Common myeloid progenitor, CD34-positive (primary cell): ENCODE results near the gene WDR82.
A peak's percentile ranks its signal among the peaks of the same experiment; 100 is the strongest.

Experiments used
- CTCF ChIA-PET: fragments of 350-600 bp; sonication (Branson Sonifier 250); formaldehyde crosslinking; loops from one replicate; lab custom pipeline; 2021; ENCODE audit warnings: antibody characterized with exemption; lab: Charles Lee
- POLR2A ChIA-PET: fragments of 350-600 bp; sonication (Branson Sonifier 250); formaldehyde crosslinking; loops from one replicate; lab custom pipeline; 2021; ENCODE audit warnings: antibody characterized with exemption; lab: Charles Lee
- DNase-seq, 3 donors: peaks; one replicate each; pipeline versions ENCODE4 v3.0.0 to v3.0.0-alpha.2; 2013
- H3K27ac ChIP-seq, 2 experiments: 1 replicate in 1 of 2; 2 replicates in 1 of 2; pipeline ENCODE4 v1.7.0; 2013; ENCODE audit warnings: inconsistent platforms in 2 of 2, low read length in 2 of 2, mild to moderate bottlenecking in 2 of 2, low read depth in 1 of 2, moderate library complexity in 1 of 2; ENCODE audit not compliant: severe bottlenecking in 2 of 2, insufficient read depth in 1 of 2, poor library complexity in 1 of 2
- H3K27me3 ChIP-seq, 5 experiments: replicated peaks in 2 of 5; 1 replicate in 3 of 5; 2 replicates in 2 of 5; pipeline versions ENCODE4 v1.6.1 to v1.7.0; 2013; ENCODE audit warnings: low read length in 4 of 5, mild to moderate bottlenecking in 2 of 5, moderate library complexity in 2 of 5, inconsistent platforms in 1 of 5; ENCODE audit not compliant: insufficient read depth in 5 of 5, control insufficient read depth in 4 of 5
- H3K36me3 ChIP-seq, 4 experiments: 1 replicate in 2 of 4; 2 replicates in 2 of 4; pipeline versions ENCODE4 v1.6.1 to v1.7.0; 2013; ENCODE audit warnings: low read length in 3 of 4, control low read depth in 1 of 4, mild to moderate bottlenecking in 1 of 4; ENCODE audit not compliant: control insufficient read depth in 4 of 4, insufficient read depth in 4 of 4
- H3K4me1 ChIP-seq, 4 experiments: 1 replicate in 3 of 4; 2 replicates in 1 of 4; pipeline versions ENCODE4 v1.6.1 to v1.7.1; 2013; ENCODE audit warnings: low read length in 3 of 4, mild to moderate bottlenecking in 3 of 4, control low read depth in 1 of 4, inconsistent platforms in 1 of 4, moderate library complexity in 1 of 4; ENCODE audit not compliant: control insufficient read depth in 4 of 4, insufficient read depth in 4 of 4; ENCODE audit errors: control extremely low read depth in 1 of 4
- H3K4me3 ChIP-seq, 7 experiments: 1 replicate in 4 of 7; 2 replicates in 3 of 7; pipeline versions ENCODE4 v1.5.1 to v1.7.0; 2013; ENCODE audit warnings: mild to moderate bottlenecking in 7 of 7, low read length in 6 of 7, moderate library complexity in 6 of 7, inconsistent platforms in 2 of 7, low read depth in 2 of 7, control low read depth in 1 of 7; ENCODE audit not compliant: insufficient read depth in 4 of 7, control insufficient read depth in 1 of 7; ENCODE audit errors: extremely low read depth in 1 of 7
- H3K9me3 ChIP-seq, 5 experiments: 1 replicate in 4 of 5; 2 replicates in 1 of 5; pipeline versions ENCODE4 v1.6.1 to v1.7.1; 2013; ENCODE audit warnings: low read length in 4 of 5, mild to moderate bottlenecking in 2 of 5, inconsistent platforms in 1 of 5, low read depth in 1 of 5, moderate library complexity in 1 of 5; ENCODE audit not compliant: control insufficient read depth in 4 of 5, insufficient read depth in 2 of 5; ENCODE audit errors: control extremely low read depth in 1 of 5
- WGBS: methylation state at CpG from one replicate; pipeline ENCODE4 v1.1.5; 2013; ENCODE audit not compliant: insufficient coverage; 5-methylcytosine and 5-hydroxymethylcytosine counted together

The WDR82 gene

GRCh38 chr3:52308308-52308707 lies 29.9 kb upstream of the WDR82 start:
- H3K4me3 ChIP-seq = no peak overlapping the region
- H3K27me3 ChIP-seq = no peaks in the 10 kb centered on the region
- ChIA-PET POLR2A (interaction anchor here (0.6 to 0.8 kb wide), 2 partner anchors 31 to 32 kb away, joined by 3 read pairs; no protein-coding TSS in a partner anchor), CTCF (interaction anchor here (1.0 to 1.9 kb wide), 3 partner anchors 12 to 30 kb away, joined by 3 to 10 read pairs (median 8); no protein-coding TSS in a partner anchor)
- no peak overlapping the region for H3K27ac ChIP-seq
- H3K36me3 ChIP-seq = peaks cover 2 to 18% (median 3%) of the 10 kb centered on the region in 4 experiments
- no peak for DNase-seq
- no peaks in the 10 kb centered on the region for H3K9me3 ChIP-seq
- 92% methylated on average over 1 of the region's 1 CpG for WGBS
- H3K4me1 ChIP-seq = peaks cover 0 to 15% (median 12%) of the 10 kb centered on the region in 4 experiments

GRCh38 chr3:52306978-52307377 lies 28.5 kb upstream of the WDR82 start:
- peaks cover 0 to 17% (median 12%) of the 10 kb centered on the region in 4 experiments for H3K4me1 ChIP-seq
- H3K36me3 ChIP-seq = peaks cover 2 to 18% (median 3%) of the 10 kb centered on the region in 4 experiments
- H3K4me3 ChIP-seq = no peak overlapping the region
- no peak overlapping the region for H3K27ac ChIP-seq
- ChIA-PET POLR2A (no interaction called here), CTCF (interaction anchor here (0.7 to 1.9 kb wide), 9 partner anchors 10 to 140 kb away, joined by 3 to 10 read pairs (median 3); no protein-coding TSS in a partner anchor)
- H3K27me3 ChIP-seq = no peaks in the 10 kb centered on the region
- WGBS = 98% methylated on average over 4 of the region's 4 CpGs
- no peaks in the 10 kb centered on the region for H3K9me3 ChIP-seq
- no peak for DNase-seq

GRCh38 chr3:52305926-52306325 lies 27.5 kb upstream of the WDR82 start:
- Histone ChIP-seq H3K4me1 (peaks cover 0 to 17% (median 12%) of the 10 kb centered on the region in 4 experiments), H3K27ac (no peak overlapping the region), H3K9me3 (no peaks in the 10 kb centered on the region), H3K36me3 (peaks cover under 1 to 18% (median 3%) of the 10 kb centered on the region in 4 experiments), H3K4me3 (no peak overlapping the region), H3K27me3 (no peaks in the 10 kb centered on the region)
- POLR2A ChIA-PET = no interaction called here
- CTCF ChIA-PET = interaction anchor here (1.7 kb wide), 1 partner anchor 12 kb away, joined by 4 read pairs; no protein-coding TSS in a partner anchor
- WGBS = 98% methylated on average over 5 of the region's 5 CpGs
- no peak for DNase-seq

GRCh38 chr3:52303811-52304210 lies 25.4 kb upstream of the WDR82 start:
- peaks cover 0 to 9% (median 1%) of the 10 kb centered on the region in 4 experiments for H3K36me3 ChIP-seq
- ChIA-PET POLR2A (no interaction called here), CTCF (no interaction called here)
- no peak for DNase-seq
- H3K4me3 ChIP-seq = no peak overlapping the region
- no peaks in the 10 kb centered on the region for H3K27me3 ChIP-seq
- peaks cover 0 to 36% (median 29%) of the 10 kb centered on the region in 4 experiments for H3K4me1 ChIP-seq
- H3K9me3 ChIP-seq = no peaks in the 10 kb centered on the region
- no peak overlapping the region for H3K27ac ChIP-seq
- WGBS = no CpG with 5 or more reads among the region's 2 CpGs

GRCh38 chr3:52302426-52303145 lies 24.1 kb upstream of the WDR82 start:
- ChIA-PET CTCF (interaction anchor here (21.1 kb wide), 1 partner anchor 31 kb away, joined by 471 read pairs; no protein-coding TSS in a partner anchor), POLR2A (no interaction called here)
- 94% methylated on average over 9 of the region's 12 CpGs for WGBS
- Histone ChIP-seq H3K27me3 (no peaks in the 10 kb centered on the region), H3K9me3 (no peaks in the 10 kb centered on the region), H3K36me3 (peaks cover 0 to 9% (median 1%) of the 10 kb centered on the region in 4 experiments), H3K27ac (no peak overlapping the region), H3K4me3 (no peak overlapping the region), H3K4me1 (peaks cover 0 to 41% (median 36%) of the 10 kb centered on the region in 4 experiments)
- DNase-seq = no peak

GRCh38 chr3:52299879-52300611 lies 21.6 kb upstream of the WDR82 start:
- H3K4me3 ChIP-seq = peak overlapping the region in 4 of 7 experiments; percentile 12 to 52 (median 28)
- WGBS = 3% methylated on average over 7 of the region's 14 CpGs
- peak; percentile 84 to 95 (median 93) for DNase-seq

More at GRCh38 chr3:52299879-52300611, 21.6 kb upstream of the WDR82 start:
- ChIA-PET CTCF (interaction anchor here (0.7 to 21.1 kb wide), 11 partner anchors 8 to 79 kb away, joined by 3 to 471 read pairs (median 4); partner anchors contain the start of gene DNAH1), POLR2A (interaction anchor here (0.6 to 1.1 kb wide), 3 partner anchors 12 to 277 kb away, joined by 3 to 5 read pairs (median 3); partner anchors contain the start of gene GLYCTK)
- H3K27ac ChIP-seq = peak overlapping the region in 1 of 2 experiments; percentile 59
- H3K4me1 ChIP-seq = peaks cover 5 to 54% (median 47%) of the 10 kb centered on the region in 4 experiments
- H3K36me3 ChIP-seq = peaks cover 0 to 9% (median 1%) of the 10 kb centered on the region in 4 experiments
- no peaks in the 10 kb centered on the region for H3K27me3 ChIP-seq
- no peaks in the 10 kb centered on the region for H3K9me3 ChIP-seq
